Eye (tissue), 1 donor: ENCODE data around the gene TMEM63A.
A peak's percentile ranks its signal among the peaks of the same experiment; 100 is the strongest.
"Not testable (repeated sequence)": the region's sequence is repeated elsewhere in the genome, so short reads cannot be mapped to it uniquely, and the experiment has no call there.

Experiments used
- DNase-seq: peaks from one replicate; pipeline ENCODE4 v3.0.0-alpha.2; 2015

TMEM63A gene

GRCh38 chr1:225908013-225908640, 25.9 kb upstream of the TMEM63A start:
- DNase-seq, result no peak

GRCh38 chr1:225907341-225907740, 25.2 kb upstream of the TMEM63A start:
- no peak for DNase-seq

- DNase-seq, result no peak
Measured at GRCh38 chr1:225906467-225906866, 24.3 kb upstream of the TMEM63A start.

- no peak for DNase-seq
Measured at GRCh38 chr1:225903623-225904022, 21.4 kb upstream of the TMEM63A start.

GRCh38 chr1:225899044-225899925, 17.1 kb upstream of the TMEM63A start:
- DNase-seq, result no peak

GRCh38 chr1:225897595-225898514, 15.7 kb upstream of the TMEM63A start:
- no peak for DNase-seq

- DNase-seq, result no peak
Measured at GRCh38 chr1:225896937-225897549, 14.9 kb upstream of the TMEM63A start.

- DNase-seq, result no peak
Measured at GRCh38 chr1:225896494-225896893, 14.3 kb upstream of the TMEM63A start.

GRCh38 chr1:225892307-225892706, 10.1 kb upstream of the TMEM63A start:
- no peak for DNase-seq

- no peak for DNase-seq
Measured at GRCh38 chr1:225891229-225891972, 9.2 kb upstream of the TMEM63A start.

GRCh38 chr1:225890346-225891228, 8.4 kb upstream of the TMEM63A start:
- DNase-seq, result no peak

GRCh38 chr1:225889743-225890142, 7.6 kb upstream of the TMEM63A start:
- DNase-seq, result no peak

- peak; percentile 67 for DNase-seq
Measured at GRCh38 chr1:225888898-225889601, 6.9 kb upstream of the TMEM63A start, which contains the start of gene LEFTY1. Gene LEFTY1 (minus strand): TSS chr1:225889146. CDS start chr1:225889066, 80 bp downstream.

GRCh38 chr1:225888289-225888897, 6.2 kb upstream of the TMEM63A start:
- DNase-seq, result no peak

- DNase-seq, result not testable (repeated sequence)
Measured at GRCh38 chr1:225887554-225888288, 5.5 kb upstream of the TMEM63A start.

- DNase-seq, result no peak
Measured at GRCh38 chr1:225887030-225887314, 4.8 kb upstream of the TMEM63A start.

GRCh38 chr1:225886159-225887029, 4.2 kb upstream of the TMEM63A start:
- DNase-seq, result no peak

- DNase-seq, result no peak
Measured at GRCh38 chr1:225885336-225885735, 3.2 kb upstream of the TMEM63A start.
